Measurements from ENCODE around the gene ENOX1. TPM values are rescaled to one million over a fixed set of nuclear protein-coding genes. Genes with fewer than 3 reads are reported as not detected.

The ENOX1 gene
- total RNA-seq, 1 experiment from 2014 or later = 0.26 TPM

GRCh38 chr13:43309311-43309710 is 477.5 kb downstream of the ENOX1 start (continued):
- TF ChIP-seq KAT7 (CRISPR knock-in tag; IDR thresholded peaks at IDR 0.05; ENCODE audit: borderline replicate concordance) (no peak), ZNF219 (CRISPR knock-in tag; IDR thresholded peaks at IDR 0.05; ENCODE audit: borderline replicate concordance) (no peak), MXD4 (CRISPR knock-in tag; IDR thresholded peaks at IDR 0.05; ENCODE audit: borderline replicate concordance) (no peak), AR (CRISPR knock-in tag; IDR thresholded peaks at IDR 0.05) (no peak), ESRRA (CRISPR knock-in tag; IDR thresholded peaks at IDR 0.05; ENCODE audit: borderline replicate concordance) (no peak), AFF4 (CRISPR knock-in tag; IDR thresholded peaks at IDR 0.05; ENCODE audit: borderline replicate concordance) (no peak), IRF1 (CRISPR knock-in tag; IDR thresholded peaks at IDR 0.05) (no peak), SOX15 (CRISPR knock-in tag; IDR thresholded peaks at IDR 0.05) (no peak), MYBL2 (CRISPR knock-in tag; IDR thresholded peaks at IDR 0.05) (no peak), ZSCAN18 (CRISPR knock-in tag; IDR thresholded peaks at IDR 0.05) (no peak), ZNF281 (CRISPR knock-in tag; IDR thresholded peaks at IDR 0.05) (no peak), TEAD1 (CRISPR knock-in tag; IDR thresholded peaks at IDR 0.05) (no peak)

GRCh38 chr13:43307921-43308433 is 478.8 kb downstream of the ENOX1 start:
- ATAC-seq = peak; percentile 14
- no peak overlapping the region for H3K27ac Mint-ChIP-seq
- CTCF ChIA-PET = no interaction called here

More at GRCh38 chr13:43307921-43308433, 478.8 kb downstream of the ENOX1 start:
- DNase-seq (ENCODE audit: low spot score) = no peak
- Mint-ChIP-seq H3K9me3 (no peaks in the 10 kb centered on the region), H3K36me3 (no peaks in the 10 kb centered on the region), H3K4me3 (no peak overlapping the region), H3K27me3 (ENCODE audit: low read depth) (0 out of 2 replicates have a peak, but pooled peaks cover 4% of the 10 kb centered on the region), H3K4me1 (peaks cover 33% of the 10 kb centered on the region)
- POLR2A ChIA-PET = no interaction called here
- no peak for TF ChIP-seq OVOL2 (CRISPR knock-in tag; IDR thresholded peaks at IDR 0.05; ENCODE audit: borderline replicate concordance)
- TF ChIP-seq ERG (CRISPR knock-in tag; IDR thresholded peaks at IDR 0.05) = no peak
- TF ChIP-seq MLX (CRISPR knock-in tag; IDR thresholded peaks at IDR 0.05) = no peak
- TF ChIP-seq ATF3 (CRISPR knock-in tag; conservative IDR thresholded peaks at IDR 0.05) = no peak
- no peak for TF ChIP-seq ZNF425 (CRISPR knock-in tag; conservative IDR thresholded peaks at IDR 0.05)
- no peak for TF ChIP-seq RELA (CRISPR knock-in tag; IDR thresholded peaks at IDR 0.05; ENCODE audit: borderline replicate concordance)
